ENCODE results near the gene WDR43.

WDR43 gene

GRCh38 chr2:28962505-28962904, 68.0 kb downstream of the WDR43 start:
- H3K36me3 ChIP-seq: no peaks in the 10 kb centered on the region
- H3K4me3 ChIP-seq (ENCODE audit: low read depth in 1 of 2, low read length in 1 of 2): no peak overlapping the region
- no peak for TF ChIP-seq CTCF (IDR thresholded peaks at IDR 0.05)
- no peaks in the 10 kb centered on the region for H3K27me3 ChIP-seq
- H3K27ac ChIP-seq: no peak overlapping the region
- no peaks in the 10 kb centered on the region for H3K4me1 ChIP-seq (ENCODE audit: control insufficient read depth in 1 of 2, insufficient read depth in 1 of 2, low read depth in 1 of 2, low read length in 1 of 2)
- no peaks in the 10 kb centered on the region for H3K9me3 ChIP-seq

GRCh38 chr2:28970464-28971160, 76.1 kb downstream of the WDR43 start:
- no peaks in the 10 kb centered on the region for H3K9me3 ChIP-seq
- no peaks in the 10 kb centered on the region for H3K27me3 ChIP-seq
- no peak overlapping the region for H3K27ac ChIP-seq
- TF ChIP-seq CTCF (IDR thresholded peaks at IDR 0.05): no peak
- no peaks in the 10 kb centered on the region for H3K4me1 ChIP-seq (ENCODE audit: control insufficient read depth in 1 of 2, insufficient read depth in 1 of 2, low read depth in 1 of 2, low read length in 1 of 2)
- H3K36me3 ChIP-seq: no peaks in the 10 kb centered on the region
- H3K4me3 ChIP-seq (ENCODE audit: low read depth in 1 of 2, low read length in 1 of 2): no peak overlapping the region

GRCh38 chr2:28972778-28973335, 78.4 kb downstream of the WDR43 start:
- no peak overlapping the region for H3K4me3 ChIP-seq (ENCODE audit: low read depth in 1 of 2, low read length in 1 of 2)
- H3K27me3 ChIP-seq: no peaks in the 10 kb centered on the region

GRCh38 chr2:28974252-28974651, 79.8 kb downstream of the WDR43 start:
- H3K4me1 ChIP-seq (ENCODE audit: control insufficient read depth in 1 of 2, insufficient read depth in 1 of 2, low read depth in 1 of 2, low read length in 1 of 2): no peaks in the 10 kb centered on the region
- H3K4me3 ChIP-seq (ENCODE audit: low read depth in 1 of 2, low read length in 1 of 2): no peak overlapping the region
- no peak for TF ChIP-seq CTCF (IDR thresholded peaks at IDR 0.05)
- H3K27me3 ChIP-seq: no peaks in the 10 kb centered on the region
- no peaks in the 10 kb centered on the region for H3K9me3 ChIP-seq
- no peaks in the 10 kb centered on the region for H3K36me3 ChIP-seq
- H3K27ac ChIP-seq: no peak overlapping the region

More at GRCh38 chr2:28972778-28973335, 78.4 kb downstream of the WDR43 start:
- Histone ChIP-seq H3K36me3 (no peaks in the 10 kb centered on the region), H3K9me3 (no peaks in the 10 kb centered on the region), H3K4me1 (ENCODE audit: control insufficient read depth in 1 of 2, insufficient read depth in 1 of 2, low read depth in 1 of 2, low read length in 1 of 2) (no peaks in the 10 kb centered on the region), H3K27ac (no peak overlapping the region)
- no peak for TF ChIP-seq CTCF (IDR thresholded peaks at IDR 0.05)

- TF ChIP-seq CTCF (IDR thresholded peaks at IDR 0.05): no peak
- Histone ChIP-seq H3K4me3 (ENCODE audit: low read depth in 1 of 2, low read length in 1 of 2) (no peak overlapping the region), H3K36me3 (no peaks in the 10 kb centered on the region), H3K27ac (no peak overlapping the region), H3K27me3 (no peaks in the 10 kb centered on the region), H3K4me1 (ENCODE audit: control insufficient read depth in 1 of 2, insufficient read depth in 1 of 2, low read depth in 1 of 2, low read length in 1 of 2) (no peaks in the 10 kb centered on the region), H3K9me3 (no peaks in the 10 kb centered on the region)
Observed at GRCh38 chr2:28975671-28976070, 81.2 kb downstream of the WDR43 start.
